HG03571 (cell line): ENCODE data around the gene ICAM4.
"Not testable (repeated sequence)": the region's sequence is repeated elsewhere in the genome, so short reads cannot be mapped to it uniquely, and the experiment has no call there.

ENCODE experiments used
- ATAC-seq: cut with Tn5 transposase; IDR thresholded peaks from one replicate; pipeline ENCODE4 v1.9.1; 2021; ENCODE audit not compliant: unreplicated experiment

Gene ICAM4

GRCh38 chr19:10336725-10337124, 50.0 kb downstream of the ICAM4 start:
- ATAC-seq, result not testable (repeated sequence)
